Measurements from ENCODE around the gene METAP1D.

METAP1D gene

DNA sequence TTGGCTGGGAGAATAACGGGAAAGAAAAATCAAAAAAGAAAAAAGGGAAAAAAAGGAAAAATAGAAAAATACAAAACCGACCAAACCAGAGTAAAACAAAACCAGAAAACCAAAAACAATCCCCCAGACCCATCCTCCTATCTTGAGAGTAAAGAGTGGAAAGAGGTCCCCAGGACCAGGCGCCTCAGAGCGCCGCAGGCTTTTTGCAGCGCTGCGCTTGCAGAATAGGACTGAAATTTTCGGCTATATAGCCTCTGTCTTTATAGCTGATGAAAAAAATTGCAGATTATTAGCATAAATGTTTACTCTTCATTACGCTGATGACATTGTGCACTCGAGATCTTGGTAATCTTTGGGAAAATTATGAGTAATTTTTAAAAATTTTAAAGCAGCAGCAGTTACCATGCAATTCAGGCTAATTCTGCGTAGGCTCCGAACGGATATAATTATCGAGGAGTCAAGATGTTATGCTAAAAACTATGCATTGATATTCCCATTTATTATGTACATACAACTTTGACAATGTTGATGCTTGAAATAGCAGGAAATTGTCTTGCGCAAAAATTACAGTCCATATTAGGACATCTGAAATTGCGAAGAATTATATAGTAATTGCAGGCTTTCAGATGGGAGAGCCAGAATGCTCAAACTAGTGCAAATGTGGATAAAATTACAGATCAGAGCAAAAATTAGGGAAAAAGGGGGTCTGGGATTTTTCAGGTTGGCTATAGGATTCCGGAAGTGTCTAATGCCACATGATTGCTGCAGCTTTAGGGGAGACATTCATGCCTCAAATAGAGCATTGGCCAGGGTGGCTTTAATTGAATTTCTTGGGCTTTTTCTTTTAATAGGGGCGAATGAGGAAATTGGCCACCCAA is 93.9 kb downstream of the METAP1D start:
- no peak for DNase-seq

DNA sequence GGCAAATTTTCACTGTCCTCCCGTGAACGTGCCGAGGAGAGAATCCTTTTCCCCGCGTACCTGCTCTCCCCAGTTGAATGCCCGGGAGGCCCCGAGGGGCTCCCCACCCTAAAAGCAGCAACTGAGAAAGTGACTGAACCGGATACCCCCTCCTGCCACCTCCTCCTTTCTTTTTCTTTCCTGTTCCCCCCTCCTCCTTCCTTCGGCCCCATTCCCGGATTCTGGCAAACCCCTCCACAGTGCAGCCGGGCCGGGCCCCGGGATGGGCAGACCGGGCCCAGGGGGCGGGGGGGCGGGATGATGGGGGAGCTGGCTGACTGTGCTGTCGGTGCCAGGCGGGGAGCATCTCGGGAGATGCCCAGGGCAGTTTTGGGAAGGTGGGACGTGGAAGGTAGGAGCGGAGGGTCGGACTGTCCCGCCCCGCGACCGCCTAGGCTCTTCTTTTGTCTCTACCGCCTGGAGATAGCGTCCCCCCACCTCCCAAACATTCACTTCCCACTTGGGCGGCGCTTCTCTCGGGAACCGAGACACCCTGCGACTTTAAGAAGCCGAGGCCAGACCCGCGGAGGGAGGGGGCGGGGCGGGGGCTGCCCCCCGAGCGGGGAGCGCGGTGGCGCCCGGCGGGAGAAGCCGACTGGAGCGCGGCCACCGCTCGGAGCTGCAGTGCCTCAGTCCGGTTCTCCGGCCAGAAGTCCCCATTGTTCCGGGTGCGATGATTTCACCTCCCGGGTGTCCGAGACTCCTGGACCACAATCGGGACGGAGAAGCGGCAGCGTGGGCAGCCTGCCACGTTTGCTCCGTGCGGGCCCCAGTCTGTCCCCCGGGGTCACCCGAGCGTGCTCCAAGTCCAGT is 94.8 kb downstream of the METAP1D start:
- DNase-seq, result peak; percentile 36 to 43

DNA sequence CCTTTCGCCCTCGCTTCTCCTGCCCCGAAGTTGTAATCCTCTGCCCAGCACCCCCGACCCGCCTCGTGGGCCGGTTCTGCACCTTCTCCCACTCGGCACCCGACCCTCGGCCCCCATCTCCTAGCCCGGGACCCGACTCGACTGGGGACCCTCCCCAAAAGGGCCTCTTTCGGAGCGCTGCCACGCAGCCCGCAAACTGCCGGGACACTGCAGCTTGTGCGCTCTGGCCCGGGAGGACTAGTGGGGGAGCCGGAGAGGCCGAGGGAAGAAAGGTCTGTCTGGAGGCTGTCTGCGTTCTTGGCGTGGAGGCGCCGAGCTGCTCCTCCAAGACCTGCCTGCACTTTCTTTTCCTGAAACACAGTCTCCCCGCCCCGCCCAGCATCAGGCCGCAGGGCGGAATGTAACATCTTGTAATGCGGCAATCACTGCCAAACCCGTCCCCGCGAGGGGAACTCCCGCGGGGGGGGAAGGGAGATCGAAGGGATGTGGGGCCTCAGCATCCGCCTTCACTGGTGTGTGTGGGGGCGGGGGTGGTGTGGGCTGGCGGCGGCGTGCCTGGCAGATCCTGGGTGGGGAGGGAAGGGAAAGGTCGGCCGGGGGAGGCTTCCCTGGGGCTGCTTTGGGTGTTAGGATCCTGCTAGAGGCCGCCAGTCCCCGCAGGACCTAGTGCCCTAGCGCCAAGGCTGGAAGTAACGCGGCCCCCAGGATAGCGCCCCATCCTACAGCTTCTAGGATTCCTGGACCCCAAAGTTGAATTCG is 95.6 kb downstream of the METAP1D start:
- DNase-seq, result peak in 1 of 2 experiments; percentile 63

DNA sequence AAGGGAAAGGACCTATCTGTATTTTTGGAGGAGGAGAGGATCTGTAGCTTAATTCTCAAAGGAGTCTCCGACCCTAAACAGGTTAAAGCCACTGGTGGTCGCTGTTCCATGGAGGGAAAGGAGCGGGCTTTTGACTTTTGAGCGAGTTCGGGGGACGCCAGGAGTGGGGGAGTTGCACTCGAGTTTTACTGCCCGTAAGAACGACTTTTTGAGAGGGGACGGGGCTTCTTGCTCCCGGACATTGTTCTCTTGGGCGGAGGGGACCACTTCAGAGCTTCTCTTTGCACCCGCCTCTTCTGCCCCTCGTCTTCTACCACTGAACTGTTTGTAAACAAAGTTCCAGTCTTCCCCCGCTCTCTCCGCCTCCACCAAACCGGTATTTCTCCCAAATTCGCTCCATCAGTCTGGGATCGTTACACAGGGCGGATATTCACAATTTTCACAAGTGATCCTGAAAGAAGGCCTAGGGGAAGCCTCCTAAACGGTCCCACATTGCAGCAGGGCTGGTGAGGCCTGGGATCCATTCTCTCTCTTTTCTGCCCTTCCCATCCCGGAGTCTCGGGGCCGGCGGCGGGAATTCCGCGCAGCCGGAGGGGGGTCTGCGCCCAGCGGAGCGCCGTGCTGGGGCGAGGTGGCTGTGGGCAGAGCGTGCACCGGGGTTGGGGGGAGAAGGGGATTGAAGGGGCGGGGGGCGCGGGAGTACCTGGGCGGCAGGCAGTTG is 96.3 kb downstream of the METAP1D start:
- peak; percentile 26 to 63 for DNase-seq

DNA sequence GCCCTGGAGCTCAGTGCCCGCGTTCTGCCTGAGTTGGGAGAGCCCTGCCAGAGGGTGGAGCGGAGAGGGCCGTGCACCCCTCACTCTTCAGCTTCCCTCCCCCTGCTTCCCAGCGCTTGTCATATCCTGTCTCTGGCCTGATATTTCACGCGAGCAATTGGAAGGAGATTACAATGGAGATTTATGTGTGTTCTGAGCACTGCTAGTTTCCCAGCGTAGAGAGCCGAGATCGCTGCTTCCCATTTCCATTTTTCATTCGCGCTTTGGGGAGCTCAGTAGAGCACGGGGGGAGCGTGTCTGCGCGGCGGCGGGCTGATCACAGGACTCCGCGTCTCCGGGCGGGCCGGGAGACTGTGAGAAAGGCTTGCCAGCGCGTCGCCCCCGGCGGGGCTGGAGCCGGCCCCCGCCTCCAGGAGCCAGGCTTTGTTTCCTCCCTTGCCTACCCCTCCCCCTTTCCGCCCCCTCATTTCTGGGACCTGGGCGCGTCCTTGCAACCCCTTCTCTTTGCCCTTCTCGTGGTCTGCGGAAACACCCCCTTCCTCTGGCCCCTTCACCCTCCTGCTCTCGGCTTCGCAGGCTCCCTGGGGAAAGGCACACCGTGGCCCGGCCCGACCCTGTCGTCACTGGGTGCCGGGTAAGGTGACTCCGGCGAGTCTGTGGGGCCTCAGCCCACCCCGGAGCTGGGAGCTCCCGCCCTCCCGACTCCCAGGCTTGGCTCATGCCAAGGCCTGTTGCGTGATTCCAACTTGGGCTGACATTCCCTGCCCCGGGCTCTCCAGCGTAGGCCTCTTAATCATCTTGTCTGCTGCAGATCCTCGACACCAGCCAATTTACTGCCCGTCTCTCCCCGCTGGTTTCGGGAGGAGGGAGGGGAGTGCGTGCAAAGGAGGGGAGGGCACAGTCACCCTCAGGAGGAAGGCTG is 97.1 kb downstream of the METAP1D start:
- DNase-seq, result peak in 1 of 2 experiments; percentile 61

DNA sequence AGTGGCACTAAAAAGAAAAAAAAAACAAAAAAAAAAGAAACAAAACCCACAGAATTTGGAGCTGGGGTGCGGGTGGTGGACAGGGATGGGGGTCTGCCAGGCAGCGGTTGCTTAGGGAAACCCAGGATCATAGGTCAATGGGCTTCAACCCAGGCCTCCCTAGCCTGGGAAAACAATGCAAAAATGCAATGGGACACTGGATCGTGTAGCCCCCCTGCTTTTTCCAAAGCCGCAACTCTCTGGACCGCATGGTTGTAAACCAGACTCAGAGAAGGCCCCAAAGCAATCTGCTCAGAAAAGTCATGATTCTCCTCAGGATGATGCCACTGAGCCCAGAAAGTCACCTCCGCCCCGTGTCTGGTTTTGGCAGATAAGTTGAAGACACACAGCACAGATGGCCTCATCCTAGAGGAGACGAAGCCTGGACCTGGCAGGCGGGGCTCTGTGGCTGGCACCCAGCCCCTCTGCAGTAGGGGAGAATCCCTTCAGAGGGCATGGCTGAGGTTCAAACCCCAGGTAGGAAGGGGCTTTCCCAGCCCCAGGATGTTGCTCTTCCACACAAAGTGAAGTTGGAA is 97.9 kb downstream of the METAP1D start:
- peak in 1 of 2 experiments; percentile 65 for DNase-seq

DNA sequence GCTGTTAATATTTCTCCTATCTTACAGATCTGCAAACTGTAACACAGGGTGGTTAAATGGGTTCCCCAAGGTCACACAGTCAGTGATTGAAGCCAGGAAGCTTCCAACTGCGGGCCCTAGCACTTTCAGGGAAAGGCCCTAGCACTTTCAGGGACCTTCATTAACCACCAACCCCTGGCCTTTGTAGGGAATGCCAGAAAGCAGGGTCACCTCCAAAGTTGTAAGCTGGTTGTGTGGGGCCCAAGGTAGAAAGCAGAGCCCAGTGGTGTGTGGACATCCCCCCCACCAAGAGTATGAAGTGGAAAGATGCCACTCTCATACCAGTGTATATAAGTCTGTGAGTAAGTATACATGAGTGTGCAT is 98.5 kb downstream of the METAP1D start:
- DNase-seq, result no peak

DNA sequence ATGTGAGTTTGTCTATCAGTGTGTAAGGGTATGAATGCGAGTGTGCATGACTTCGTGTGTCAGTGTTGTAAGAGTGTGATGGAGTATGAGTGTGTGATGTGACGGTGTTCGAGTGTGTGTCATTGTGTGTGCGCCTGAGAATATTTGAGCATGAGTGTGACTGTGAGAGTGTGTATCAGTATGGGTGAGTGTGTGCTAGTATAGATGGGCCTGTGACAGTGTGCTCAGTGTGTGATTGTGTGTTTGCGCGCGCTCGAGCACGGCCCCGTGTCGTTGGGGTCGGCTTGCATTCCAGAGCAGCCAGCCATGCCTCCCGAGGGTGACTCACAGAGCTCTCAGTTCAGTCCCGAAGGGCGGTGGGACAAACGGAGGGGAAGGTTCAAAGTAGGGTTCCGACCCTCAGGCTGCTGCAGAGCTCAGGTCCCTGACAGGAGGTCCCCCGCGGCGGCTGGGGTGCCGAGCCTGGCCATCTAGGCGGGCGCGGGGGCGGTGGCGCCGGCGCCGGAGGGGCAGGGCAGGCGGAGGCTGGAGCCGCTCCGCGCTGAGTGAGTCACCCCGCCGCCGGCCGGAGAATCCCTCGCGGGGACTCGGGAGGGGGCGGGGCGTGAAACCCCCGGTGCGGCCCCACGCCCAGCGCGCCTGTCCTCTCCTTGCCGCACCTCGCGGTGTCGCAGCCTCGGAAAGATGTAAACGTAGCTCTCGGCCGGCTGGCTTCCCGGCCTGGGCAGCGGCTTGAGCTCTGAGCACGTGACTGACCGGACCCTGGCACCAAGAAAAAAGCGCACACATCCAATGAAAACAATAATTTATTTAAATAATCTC is 99.1 kb downstream of the METAP1D start:
- no peak for DNase-seq

DNA sequence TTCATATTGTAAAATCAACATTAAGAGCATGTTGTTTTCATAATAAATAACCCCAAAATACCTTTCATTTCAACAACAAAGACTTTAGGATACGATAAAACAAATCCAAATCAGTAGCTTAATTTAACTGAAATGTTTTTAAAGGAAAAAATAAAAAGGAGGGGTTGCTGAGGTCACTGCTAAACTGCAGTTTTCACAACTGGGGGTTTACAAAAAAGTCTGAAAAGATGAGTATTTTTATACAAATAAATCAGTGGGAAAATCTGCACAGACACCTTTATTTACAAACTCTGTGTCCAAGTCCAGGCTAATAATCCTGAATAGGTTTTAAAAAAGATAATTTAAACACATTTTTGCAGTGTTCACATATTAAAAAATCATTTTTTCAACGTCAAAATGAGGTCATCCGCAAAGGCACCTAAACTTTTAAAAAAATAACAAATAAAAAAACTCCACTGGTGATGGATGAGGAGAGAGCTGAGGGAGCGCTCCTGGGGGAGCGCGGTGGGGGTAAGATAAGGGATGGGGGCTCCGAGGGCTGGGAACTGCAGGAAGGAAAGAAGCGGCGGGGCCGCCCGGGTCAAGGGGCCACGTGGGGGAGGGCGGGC is 99.8 kb downstream of the METAP1D start:
- DNase-seq, result no peak

DNA sequence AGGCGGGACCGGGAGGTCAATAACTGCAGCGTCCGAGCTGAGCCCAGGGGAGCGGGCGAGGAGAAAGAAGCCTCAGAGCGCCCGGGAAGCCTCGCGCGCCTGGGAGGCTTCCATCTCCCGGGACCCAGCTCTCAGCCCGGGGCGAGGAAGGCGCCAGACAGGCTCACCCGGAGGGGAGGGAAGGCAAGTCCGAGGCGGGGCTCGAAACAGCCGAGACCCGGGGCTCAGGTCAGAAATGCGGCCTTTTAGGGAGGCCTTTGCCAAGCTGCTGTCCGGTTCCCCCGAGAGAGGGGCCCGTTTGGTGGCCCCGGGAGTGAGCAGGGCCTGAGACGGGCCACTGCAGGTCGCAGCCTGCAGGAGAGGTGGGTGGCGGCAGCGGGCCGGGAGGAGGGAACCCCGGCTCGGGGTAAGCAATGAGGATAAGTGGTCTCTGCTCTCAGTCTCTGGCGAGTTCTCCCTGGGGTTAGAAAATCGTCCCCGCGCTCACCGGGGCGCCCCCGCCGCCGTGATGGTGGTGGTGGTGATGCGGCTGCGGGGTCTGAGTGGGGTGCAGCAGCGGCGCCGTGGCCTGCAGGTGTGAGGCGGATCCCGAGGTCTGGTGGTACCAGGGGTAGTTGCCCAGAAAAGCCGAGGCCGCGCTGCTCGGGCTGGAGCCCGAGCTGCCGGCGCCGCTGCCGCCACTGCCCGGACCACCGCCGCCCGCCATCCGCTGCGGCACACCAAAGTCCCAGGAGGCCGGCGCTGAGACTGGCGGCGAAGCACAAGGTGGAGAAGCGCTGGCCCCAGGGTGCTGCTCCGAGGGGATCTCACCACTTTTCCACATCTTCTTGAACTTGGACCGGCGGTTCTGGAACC is 100.6 kb downstream of the METAP1D start:
- DNase-seq, result no peak

DNA sequence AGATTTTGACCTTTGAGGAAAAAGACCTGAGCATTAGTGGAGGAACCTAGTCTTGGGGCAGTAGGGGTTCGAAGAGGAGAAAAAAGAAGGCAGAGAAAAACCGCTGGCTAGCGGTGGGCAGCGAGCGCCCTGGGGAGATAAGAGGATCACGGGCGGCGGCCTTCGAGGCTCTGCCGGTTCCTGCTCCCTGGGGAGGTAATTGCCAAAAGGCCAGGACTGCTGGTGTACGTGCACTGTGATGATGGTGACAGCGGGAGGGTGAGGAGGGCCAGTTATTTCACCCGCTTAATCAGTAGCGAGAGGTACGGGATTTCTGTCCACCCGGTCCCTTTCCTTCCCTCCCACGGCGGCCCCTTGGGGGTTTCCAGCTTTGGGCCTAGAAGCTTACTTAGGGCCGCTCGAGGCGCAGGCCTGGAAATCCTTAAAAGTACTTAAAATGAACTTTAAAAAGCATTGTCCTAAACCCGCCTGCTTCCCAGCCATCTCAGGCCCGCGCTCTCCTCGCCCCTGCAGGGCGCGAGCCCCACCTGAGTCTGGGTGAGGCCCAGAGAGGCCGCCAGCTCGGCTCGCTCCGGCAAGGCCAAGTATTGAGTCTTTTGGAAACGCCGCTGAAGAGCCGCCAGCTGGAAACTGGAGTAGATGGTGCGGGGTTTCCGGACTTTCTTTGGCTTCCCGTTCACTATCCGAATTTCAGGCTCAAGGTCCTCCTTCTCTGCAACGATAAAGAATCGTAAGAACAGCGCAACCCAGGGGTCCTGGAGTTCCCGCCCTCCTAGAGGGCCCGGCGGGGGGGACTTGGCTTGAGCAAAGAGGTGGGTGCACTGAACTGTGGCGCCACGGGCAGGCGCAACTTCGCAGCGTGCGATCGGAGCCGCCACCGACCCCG is 101.4 kb downstream of the METAP1D start:
- no peak for DNase-seq

DNA sequence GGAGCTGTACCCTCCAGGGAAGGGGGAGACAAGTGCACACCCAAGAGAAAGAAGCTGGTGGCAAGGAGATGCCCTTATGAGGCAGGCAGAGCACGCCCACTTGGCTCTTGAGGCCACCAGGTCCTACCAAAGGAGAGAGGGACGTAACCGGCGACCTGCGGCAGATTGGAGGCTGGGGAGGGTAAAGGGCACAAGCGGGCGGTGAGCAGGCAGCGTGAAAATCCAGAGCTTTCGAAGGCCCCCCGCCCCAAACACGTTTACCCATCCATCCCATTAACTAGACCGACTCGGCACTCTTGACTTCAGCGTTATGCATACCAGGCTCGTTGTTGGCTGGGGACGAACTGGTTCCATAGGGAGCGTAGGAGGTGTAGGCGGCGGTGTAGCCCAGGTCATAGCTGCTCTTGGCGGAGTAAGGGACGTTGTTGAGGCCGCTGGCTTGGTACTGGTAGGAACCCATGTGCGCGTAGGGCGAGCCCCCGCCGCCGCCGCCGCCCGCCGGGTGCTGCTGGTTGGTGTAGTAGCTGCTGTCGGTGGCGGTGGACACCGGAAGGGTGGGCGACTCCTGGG is 102.2 kb downstream of the METAP1D start:
- DNase-seq, result peak in 1 of 2 experiments; percentile 63

DNA sequence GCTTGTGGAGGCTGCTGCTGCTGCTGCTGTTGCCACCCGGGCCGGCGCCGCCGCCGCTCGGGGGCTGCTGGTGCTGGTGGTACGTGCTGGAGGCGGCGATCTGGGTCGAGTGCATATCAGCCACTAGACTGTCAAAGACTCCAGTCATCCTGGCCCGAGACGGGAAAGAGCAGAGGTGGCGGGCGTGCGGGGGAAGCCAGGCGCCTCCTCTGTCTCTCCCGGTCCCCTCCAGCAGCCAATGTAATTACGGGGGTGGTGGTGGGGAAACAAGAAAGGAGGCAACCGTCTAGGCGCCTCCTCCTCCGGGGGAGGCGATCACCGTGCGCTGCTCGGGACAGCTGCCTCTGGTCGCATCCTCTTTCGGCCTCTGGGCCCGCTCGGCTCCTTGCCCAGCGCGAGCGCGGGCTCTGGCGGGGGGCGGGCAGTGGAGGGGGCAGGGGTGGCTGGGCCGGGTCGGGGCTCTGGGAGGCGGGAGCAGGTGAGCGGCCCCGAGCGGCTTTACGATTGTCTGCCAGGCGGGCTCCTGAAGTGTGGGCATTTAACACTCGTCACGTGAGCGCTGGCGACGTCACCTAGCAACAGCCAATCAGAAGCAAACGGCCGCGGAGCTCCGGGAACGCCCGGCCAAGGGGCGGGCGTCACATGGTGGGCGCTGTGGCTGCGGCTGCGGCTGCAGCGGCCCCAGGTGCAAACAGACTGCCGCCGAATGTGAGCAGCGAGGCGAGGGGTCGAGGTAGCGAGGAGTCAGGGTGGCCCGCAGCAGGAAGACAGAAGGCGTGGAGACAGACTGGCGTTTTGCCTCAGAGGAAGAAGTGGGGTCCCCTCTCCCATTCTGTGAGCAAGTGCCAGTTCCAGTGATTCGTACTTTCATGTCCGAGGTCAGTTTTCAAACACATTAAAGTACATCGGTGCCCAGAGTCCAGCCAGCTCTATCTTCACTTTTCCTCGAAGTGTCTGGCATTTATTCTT is 102.9 kb downstream of the METAP1D start, which contains the start of gene DLX2:
Gene DLX2, minus strand, starts transcription at position 510 of the 969 bp plus-strand sequence. Its CDS starts 362 bp downstream, at position 148.
- peak; percentile 89 to 95 for DNase-seq

DNA sequence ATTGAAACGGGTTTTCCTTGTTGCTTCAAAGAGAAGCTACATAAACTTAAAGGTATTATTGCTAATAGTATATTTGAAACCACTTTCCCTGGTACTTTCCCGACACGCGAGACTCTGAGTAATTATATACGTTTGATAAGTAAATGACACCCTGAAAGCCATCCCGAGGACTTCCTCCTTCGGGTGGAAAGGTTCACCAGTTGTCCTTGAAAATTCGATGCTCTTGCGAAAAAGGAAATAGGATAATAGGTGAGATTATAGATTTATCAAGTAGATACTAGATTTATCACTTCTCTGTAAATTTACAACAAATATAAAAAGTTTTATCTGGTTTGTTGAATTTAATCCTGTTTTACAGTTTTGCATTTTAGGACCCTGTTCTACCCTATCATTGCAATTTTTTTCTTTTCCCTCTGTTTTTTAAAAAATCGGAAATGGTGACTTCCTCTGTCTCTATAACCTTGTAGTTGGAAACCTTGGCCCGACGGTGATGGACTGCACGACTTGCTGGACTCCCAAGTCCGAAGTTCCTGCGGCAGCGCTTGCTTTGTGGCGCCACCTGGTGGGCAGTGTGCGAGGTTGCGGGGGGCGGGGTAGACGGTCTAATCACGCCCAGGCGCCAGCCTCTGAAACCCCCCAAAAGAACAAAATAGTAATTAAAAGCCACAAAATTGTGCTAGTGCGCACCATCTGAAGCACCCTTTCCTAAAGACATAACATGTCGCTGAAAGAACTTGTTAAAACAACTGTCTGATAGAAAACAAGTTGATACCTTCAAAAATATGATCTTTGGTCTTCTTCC is 103.9 kb downstream of the METAP1D start:
- peak; percentile 51 to 77 for DNase-seq

Data from NCI-H524 (cell line).